T-helper 17 cell (primary cell): ENCODE results near the gene ADNP. TPM values are rescaled to one million over a fixed set of nuclear protein-coding genes. Genes with fewer than 3 reads are reported as not detected.

ENCODE experiments used
- ATAC-seq: fragments of 150-1000 bp; cut with Tn5 transposase; 2 replicates; pipeline ENCODE4 v1.10.0; 2021; ENCODE audit warnings: mild to moderate bottlenecking, moderate library complexity
- DNase-seq, 3 donors: peaks; one replicate each; pipeline versions ENCODE4 v3.0.0 to v3.0.0-alpha.2; 2020 to 2021
- H3K9me3 ChIP-seq: one replicate; pipeline ENCODE4 v1.7.0; 2013; ENCODE audit warnings: low read length, mild to moderate bottlenecking; ENCODE audit not compliant: control insufficient read depth, poor library complexity, severe bottlenecking
- H3K27ac Mint-ChIP-seq: one replicate; pipeline ENCODE4 v1.8.0; 2022; ENCODE audit warnings: mild to moderate bottlenecking, moderate library complexity, mixed read lengths
- H3K27me3 Mint-ChIP-seq: one replicate; pipeline ENCODE4 v1.8.0; 2022; ENCODE audit warnings: mixed read lengths
- H3K36me3 Mint-ChIP-seq: one replicate; pipeline ENCODE4 v1.8.0; 2022; ENCODE audit warnings: low read depth, mixed read lengths
- H3K4me1 Mint-ChIP-seq: one replicate; pipeline ENCODE4 v1.8.0; 2022; ENCODE audit warnings: mild to moderate bottlenecking, mixed read lengths
- H3K4me3 Mint-ChIP-seq: one replicate; pipeline ENCODE4 v1.8.0; 2022; ENCODE audit warnings: mild to moderate bottlenecking, moderate library complexity, mixed read lengths
- total RNA-seq, 4 donors: library from RNA in 2 of 4; stranded (reverse) in 2 of 4; gene quantifications; one replicate each; pipeline ENCODE4 v1.2.3 and lab custom pipeline; 2022 to 2026

The ADNP gene
- total RNA-seq, 2 donors from 2014 or later, result 54.8 to 59.7 TPM

DNA sequence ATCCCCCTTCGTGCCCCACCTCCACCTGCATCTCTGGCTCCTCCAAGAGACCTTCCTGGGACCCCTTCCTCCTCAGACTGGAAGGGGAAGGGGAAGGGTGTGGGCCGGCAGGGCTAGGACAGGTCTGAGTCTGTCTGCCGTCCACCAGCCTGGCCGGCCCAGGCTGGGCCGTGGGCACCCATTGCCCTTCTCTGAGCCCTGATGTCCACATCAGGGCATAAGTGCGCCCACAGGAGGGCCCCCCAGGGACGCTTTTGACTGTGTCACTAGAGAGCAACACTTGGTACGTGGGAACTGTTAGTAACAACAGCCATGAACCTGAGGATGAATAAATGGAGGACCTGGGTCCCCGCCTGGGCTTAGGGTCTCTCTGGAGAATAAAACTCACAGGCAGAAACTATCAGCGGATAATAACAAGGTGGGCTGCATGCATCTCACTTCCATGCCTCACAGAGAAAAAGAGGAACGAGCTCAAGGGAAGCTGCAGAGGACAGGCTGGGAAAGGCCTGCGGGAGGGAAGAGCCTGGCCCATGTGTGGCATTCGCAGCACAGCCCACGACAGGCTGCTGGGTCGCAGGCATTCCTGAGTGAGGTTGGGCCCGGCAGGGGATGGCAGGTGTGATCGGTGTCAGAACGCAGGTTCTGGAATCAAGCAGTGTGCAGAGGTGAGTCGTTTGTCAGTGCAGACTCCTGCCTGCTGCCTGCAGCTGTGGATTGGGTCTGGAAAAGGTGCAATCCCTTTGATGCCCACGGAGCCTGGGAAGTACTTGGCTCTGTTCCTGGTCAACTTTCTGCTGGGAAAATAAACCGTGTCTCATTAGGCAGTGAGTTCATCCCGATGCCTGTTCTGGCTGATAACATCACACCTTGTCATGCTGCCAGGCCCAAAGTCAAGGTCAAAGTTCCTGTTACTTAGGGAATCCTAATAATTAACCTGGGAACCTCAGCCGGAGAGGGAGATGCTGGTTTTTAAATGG, 75.5 kb downstream of the ADNP start:
- peaks cover 3% of the 10 kb centered on the region for H3K36me3 Mint-ChIP-seq
- DNase-seq (no peak), ATAC-seq (no peak)
- H3K27me3 Mint-ChIP-seq, result no peaks in the 10 kb centered on the region
- H3K4me1 Mint-ChIP-seq, result no peaks in the 10 kb centered on the region
- H3K27ac Mint-ChIP-seq, result no peak overlapping the region
- H3K9me3 ChIP-seq, result no peaks in the 10 kb centered on the region
- H3K4me3 Mint-ChIP-seq, result no peak overlapping the region

DNA sequence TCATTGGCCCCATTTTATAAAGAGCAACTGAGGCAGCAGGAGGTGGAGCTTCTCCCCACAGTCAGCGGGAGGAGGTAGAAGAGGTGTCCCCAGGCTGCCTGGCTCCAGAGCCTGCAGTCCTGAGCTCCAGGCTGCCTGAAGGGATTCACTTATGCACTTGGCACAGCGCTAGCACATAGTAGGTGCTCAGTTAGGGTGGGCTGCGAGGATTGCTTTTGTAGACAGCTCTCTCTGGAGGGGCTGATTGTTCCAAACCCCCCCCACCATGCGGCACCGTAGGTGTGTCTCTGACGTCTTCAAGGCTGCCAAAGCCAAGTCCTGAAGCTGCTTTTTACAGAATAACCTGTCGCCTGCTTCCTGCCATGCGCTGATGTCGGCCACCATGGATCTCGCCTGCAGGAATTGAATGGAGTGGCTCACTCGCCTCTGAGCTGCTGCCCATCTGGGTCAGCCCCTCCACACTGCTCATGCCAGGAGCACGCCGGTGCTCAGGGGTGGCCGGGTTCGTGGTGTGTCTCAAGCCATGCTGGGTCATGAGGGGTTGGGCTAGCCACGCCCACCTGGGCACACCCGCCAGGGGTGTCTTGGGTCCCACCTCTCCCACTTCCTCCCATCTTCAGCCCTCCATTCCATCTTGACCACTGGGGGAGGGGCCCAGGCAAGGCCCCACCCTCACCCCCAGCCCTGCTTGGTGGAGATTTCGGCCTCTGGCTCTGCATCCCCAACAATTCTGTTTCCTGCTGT, 76.6 kb downstream of the ADNP start:
- Mint-ChIP-seq H3K27ac (no peak overlapping the region), H3K27me3 (no peaks in the 10 kb centered on the region), H3K4me1 (no peaks in the 10 kb centered on the region), H3K4me3 (no peak overlapping the region), H3K36me3 (peaks cover 3% of the 10 kb centered on the region)
- ATAC-seq (no peak), DNase-seq (no peak)
- H3K9me3 ChIP-seq, result no peaks in the 10 kb centered on the region

GRCh38 chr20:50852085-50852484, 79.2 kb downstream of the ADNP start:
- Mint-ChIP-seq H3K4me3 (no peak overlapping the region), H3K36me3 (peaks cover 3% of the 10 kb centered on the region), H3K27ac (peak overlapping the region; percentile 47), H3K4me1 (peaks cover 2% of the 10 kb centered on the region), H3K27me3 (no peaks in the 10 kb centered on the region)
- no peaks in the 10 kb centered on the region for H3K9me3 ChIP-seq
- ATAC-seq, result no peak
- DNase-seq, result no peak

- H3K27ac Mint-ChIP-seq, result peak overlapping the region; percentile 71
These were observed 80.4 kb downstream of the ADNP start for GRCh38 chr20:50850721-50851286.

DNA sequence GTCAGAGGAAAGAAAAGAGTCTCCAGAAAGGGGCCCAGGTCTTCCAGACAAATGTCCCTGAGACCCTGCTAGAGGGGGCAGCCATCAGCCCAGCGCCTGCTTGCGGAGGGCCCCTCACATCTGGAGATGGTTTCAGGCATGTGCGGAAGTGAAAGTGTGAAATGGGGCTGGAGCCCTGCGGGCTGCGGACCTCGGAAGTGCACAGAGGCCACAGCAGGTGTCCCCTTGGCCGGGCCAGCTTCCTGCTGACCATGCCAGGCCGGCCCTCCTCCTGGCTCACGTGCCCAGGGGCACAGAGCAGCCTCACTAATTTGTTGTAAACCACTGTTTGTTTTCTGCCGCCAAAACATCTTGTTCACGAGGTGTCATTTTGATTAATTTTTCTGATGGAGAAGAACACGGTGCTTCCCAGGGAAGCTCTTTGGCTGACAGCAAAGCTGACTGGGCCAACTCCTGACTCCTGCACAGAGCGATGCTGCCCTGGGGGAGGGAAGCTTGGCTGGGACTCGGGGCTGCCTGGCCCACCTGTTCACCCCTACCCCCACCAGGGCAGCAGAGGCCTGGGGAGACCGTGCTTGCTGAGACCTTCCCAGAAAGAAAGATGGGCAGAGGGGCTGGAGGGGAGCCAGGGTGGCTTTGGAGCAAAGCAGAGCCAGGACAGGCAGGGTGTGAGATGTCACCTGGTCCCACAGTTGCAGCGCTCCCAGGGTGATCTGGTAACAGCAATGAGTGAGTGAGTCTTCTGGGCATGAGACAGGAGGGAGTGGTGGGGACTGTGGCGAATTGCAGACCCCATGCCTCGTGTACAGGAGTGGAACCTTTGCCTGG, 82.2 kb downstream of the ADNP start:
- peaks cover 2% of the 10 kb centered on the region for H3K4me1 Mint-ChIP-seq
- H3K27me3 Mint-ChIP-seq, result no peaks in the 10 kb centered on the region
- no peak for DNase-seq
- ATAC-seq, result no peak
- H3K27ac Mint-ChIP-seq, result no peak overlapping the region
- no peak overlapping the region for H3K4me3 Mint-ChIP-seq
- no peaks in the 10 kb centered on the region for H3K36me3 Mint-ChIP-seq
- H3K9me3 ChIP-seq, result no peaks in the 10 kb centered on the region

More at GRCh38 chr20:50850721-50851286, 80.4 kb downstream of the ADNP start:
- no peaks in the 10 kb centered on the region for H3K9me3 ChIP-seq
- DNase-seq (no peak), ATAC-seq (no peak)
- H3K4me3 Mint-ChIP-seq, result no peak overlapping the region
- peaks cover 2% of the 10 kb centered on the region for H3K4me1 Mint-ChIP-seq
- H3K36me3 Mint-ChIP-seq, result peaks cover 3% of the 10 kb centered on the region
- no peaks in the 10 kb centered on the region for H3K27me3 Mint-ChIP-seq

DNA sequence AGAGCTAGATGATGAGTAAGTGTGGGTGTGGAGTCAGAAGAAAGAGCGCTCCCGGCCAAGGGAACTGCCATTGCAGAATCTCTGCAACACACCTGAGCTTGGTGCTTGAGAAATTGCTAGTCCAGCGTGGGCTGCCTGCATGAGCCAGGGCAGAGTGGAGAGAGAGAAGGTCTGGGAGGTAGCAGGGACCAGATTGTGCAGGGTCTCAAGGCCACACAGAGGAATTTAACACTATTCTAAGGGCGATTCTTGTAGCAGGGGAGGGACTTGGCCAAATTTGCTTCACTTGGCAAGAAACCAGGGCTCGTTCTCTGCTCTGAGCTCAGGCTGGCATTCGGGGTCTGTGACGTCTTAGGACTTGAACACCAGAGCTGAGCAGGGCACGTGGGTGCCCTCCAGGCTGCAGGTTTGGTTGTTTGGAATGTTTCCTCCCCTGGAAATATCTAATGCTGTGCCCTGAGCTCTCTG, 82.9 kb downstream of the ADNP start:
- DNase-seq (no peak), ATAC-seq (no peak)
- Mint-ChIP-seq H3K4me3 (no peak overlapping the region), H3K27me3 (no peaks in the 10 kb centered on the region), H3K27ac (no peak overlapping the region), H3K4me1 (peaks cover 2% of the 10 kb centered on the region), H3K36me3 (no peaks in the 10 kb centered on the region)
- no peaks in the 10 kb centered on the region for H3K9me3 ChIP-seq

DNA sequence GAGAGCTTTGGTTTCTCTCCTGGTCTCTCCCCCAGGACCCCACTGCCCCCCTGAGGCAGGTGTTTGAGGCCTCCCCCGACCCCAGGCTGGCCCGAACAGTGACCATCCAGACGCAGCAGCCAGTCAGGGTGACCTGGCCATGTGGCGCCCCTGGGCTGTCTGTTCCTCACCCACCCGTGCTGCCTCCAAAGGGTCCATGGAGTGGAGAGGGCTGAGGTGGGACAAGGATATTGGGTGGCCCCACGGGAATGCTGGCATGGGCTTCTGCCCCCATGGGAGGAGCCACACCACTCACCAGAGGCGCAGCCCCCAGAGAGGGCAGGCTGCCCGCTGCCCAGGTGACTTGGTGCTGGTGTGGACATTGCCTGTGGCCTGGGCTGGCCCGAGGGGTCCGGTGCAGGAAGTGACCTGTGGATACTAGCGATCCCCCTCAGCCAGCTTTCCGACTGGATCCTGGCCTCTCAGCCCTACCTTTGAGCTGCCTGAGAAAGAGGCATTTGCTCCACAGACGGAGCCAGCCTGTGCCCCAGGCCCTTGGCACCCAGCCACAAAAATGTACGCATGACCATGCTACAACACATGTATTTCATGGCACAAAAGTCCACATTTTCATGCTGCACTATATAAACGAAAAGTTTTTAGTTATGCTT, 85.5 kb downstream of the ADNP start:
- Mint-ChIP-seq H3K4me1 (peaks cover 2% of the 10 kb centered on the region), H3K36me3 (no peaks in the 10 kb centered on the region)

DNA sequence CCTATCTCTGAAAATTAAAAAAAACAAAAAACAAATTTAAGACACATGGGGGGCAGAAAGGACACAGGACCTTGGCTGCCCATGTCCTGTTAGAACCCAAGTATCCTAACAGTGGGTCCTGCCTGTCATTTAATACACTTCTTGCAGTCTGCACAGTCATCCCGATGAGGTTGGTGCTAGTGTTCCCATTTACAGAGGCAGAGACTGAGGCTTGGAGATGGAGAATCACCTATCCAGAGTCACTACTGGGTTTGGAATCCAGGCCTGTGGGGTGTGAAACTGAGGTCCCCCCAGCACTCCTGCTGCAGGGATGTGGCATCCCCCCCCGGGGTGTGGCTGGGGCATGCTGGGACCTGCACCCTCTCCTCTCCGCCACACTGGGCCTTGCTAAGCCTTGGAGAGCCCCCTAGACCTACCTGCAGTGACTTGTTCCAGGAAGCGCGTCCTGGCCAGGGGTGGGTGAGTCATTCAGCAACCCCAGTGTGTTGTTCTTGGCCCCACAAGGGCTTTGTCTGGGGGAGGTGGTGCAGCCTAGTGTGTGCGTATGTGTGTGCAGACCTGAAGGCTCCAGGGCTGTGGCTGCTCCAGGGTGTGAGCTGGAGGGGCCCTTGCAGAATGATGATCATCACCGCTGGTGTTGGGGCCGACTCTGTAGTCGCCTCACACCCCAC, 86.7 kb downstream of the ADNP start:
- ATAC-seq (no peak), DNase-seq (no peak)
- Mint-ChIP-seq H3K4me1 (peaks cover 2% of the 10 kb centered on the region), H3K27me3 (no peaks in the 10 kb centered on the region), H3K36me3 (no peaks in the 10 kb centered on the region), H3K4me3 (no peak overlapping the region), H3K27ac (no peak overlapping the region)
- H3K9me3 ChIP-seq, result no peaks in the 10 kb centered on the region

More for the DNA sequence above, 85.5 kb downstream of the ADNP start:
- DNase-seq, result no peak
- no peak for ATAC-seq
- no peaks in the 10 kb centered on the region for H3K9me3 ChIP-seq
- Mint-ChIP-seq H3K27me3 (no peaks in the 10 kb centered on the region), H3K27ac (no peak overlapping the region), H3K4me3 (no peak overlapping the region)

GRCh38 chr20:50843331-50844276, 87.6 kb downstream of the ADNP start:
- no peaks in the 10 kb centered on the region for H3K36me3 Mint-ChIP-seq
- no peak overlapping the region for H3K27ac Mint-ChIP-seq
- no peaks in the 10 kb centered on the region for H3K27me3 Mint-ChIP-seq
- ATAC-seq (no peak), DNase-seq (no peak)
- H3K4me1 Mint-ChIP-seq, result no peaks in the 10 kb centered on the region
- no peak overlapping the region for H3K4me3 Mint-ChIP-seq
- no peaks in the 10 kb centered on the region for H3K9me3 ChIP-seq

DNA sequence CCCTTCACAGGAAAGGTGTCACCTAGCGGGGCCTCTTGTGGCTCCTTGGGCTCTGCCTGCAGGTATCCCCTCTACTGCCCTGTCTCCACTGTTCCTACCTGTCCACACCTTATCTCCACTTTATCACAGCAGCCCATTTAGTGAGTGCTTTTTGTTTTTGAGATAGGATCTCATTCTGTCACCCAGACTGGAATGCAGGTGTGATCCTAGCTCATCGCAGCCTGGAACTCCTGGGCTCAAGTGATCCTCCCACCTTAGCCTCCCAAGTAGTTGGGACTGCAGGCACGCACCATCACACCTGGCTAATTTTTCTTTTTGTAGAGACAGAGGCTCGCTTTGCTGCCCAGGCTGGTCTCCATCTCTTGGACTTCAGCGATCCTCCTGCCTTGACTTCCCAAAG, 88.4 kb downstream of the ADNP start:
- Mint-ChIP-seq H3K4me1 (no peaks in the 10 kb centered on the region), H3K4me3 (no peak overlapping the region), H3K27ac (no peak overlapping the region), H3K27me3 (no peaks in the 10 kb centered on the region), H3K36me3 (no peaks in the 10 kb centered on the region)
- ATAC-seq (no peak), DNase-seq (no peak)
- H3K9me3 ChIP-seq, result no peaks in the 10 kb centered on the region
